NCI-H524 (cell line): ENCODE results near the gene ICE2.
A peak's percentile ranks its signal among the peaks of the same experiment; 100 is the strongest.
"Not testable (repeated sequence)": the region's sequence is repeated elsewhere in the genome, so short reads cannot be mapped to it uniquely, and the experiment has no call there.

Source experiments
- DNase-seq, 2 experiments: peaks; one replicate each; lab custom pipeline; 2025; lab: John Stamatoyannopoulos, UW

The ICE2 gene

GRCh38 chr15:60410350-60410749 lies 68.6 kb downstream of the ICE2 start:
- DNase-seq = not testable (repeated sequence)

GRCh38 chr15:60408463-60408981 lies 70.4 kb downstream of the ICE2 start:
- no peak for DNase-seq

GRCh38 chr15:60407415-60407805 lies 71.5 kb downstream of the ICE2 start:
- DNase-seq = no peak

GRCh38 chr15:60406513-60407414 lies 72.2 kb downstream of the ICE2 start:
- DNase-seq = no peak

- no peak for DNase-seq
These were observed 73.5 kb downstream of the ICE2 start for GRCh38 chr15:60405399-60405798.

- DNase-seq = not testable (repeated sequence)
These were observed 74.6 kb downstream of the ICE2 start for GRCh38 chr15:60404351-60404750.

- no peak for DNase-seq
These were observed 78.0 kb downstream of the ICE2 start for GRCh38 chr15:60400944-60401343.

- no peak for DNase-seq
These were observed 79.0 kb downstream of the ICE2 start for GRCh38 chr15:60399931-60400330.

- DNase-seq = no peak
These were observed 79.6 kb downstream of the ICE2 start for GRCh38 chr15:60399246-60399915.

- peak in 1 of 2 experiments; percentile 54 for DNase-seq
These were observed 81.0 kb downstream of the ICE2 start, which contains the start of gene ANXA2 for GRCh38 chr15:60397772-60398445. ANXA2 (minus strand) TSS chr15:60397986; CDS start chr15:60386075, 11,911 bp downstream.

- DNase-seq = peak; percentile 41 to 73
These were observed 81.8 kb downstream of the ICE2 start for GRCh38 chr15:60396958-60397771.

GRCh38 chr15:60396560-60396957 lies 82.4 kb downstream of the ICE2 start:
- DNase-seq = no peak

- no peak for DNase-seq
These were observed 82.8 kb downstream of the ICE2 start for GRCh38 chr15:60396100-60396499.

- DNase-seq = no peak
These were observed 83.5 kb downstream of the ICE2 start for GRCh38 chr15:60395276-60396011.

GRCh38 chr15:60394689-60395097 lies 84.2 kb downstream of the ICE2 start:
- no peak for DNase-seq

GRCh38 chr15:60392986-60393790 lies 85.8 kb downstream of the ICE2 start:
- no peak for DNase-seq

- no peak for DNase-seq
These were observed 86.3 kb downstream of the ICE2 start for GRCh38 chr15:60392601-60392985.

GRCh38 chr15:60391722-60392315 lies 87.1 kb downstream of the ICE2 start:
- no peak for DNase-seq

GRCh38 chr15:60390871-60391501 lies 88.0 kb downstream of the ICE2 start:
- DNase-seq = peak in 1 of 2 experiments; percentile 62
